ENCODE measurements around the gene UST. TPM values are rescaled to one million over a fixed set of nuclear protein-coding genes. Genes with fewer than 3 reads are reported as not detected.

UST gene
- total RNA-seq, 1 experiment from 2014 or later: 6.1 TPM

GRCh38 chr6:149108038-149108748, 361.4 kb downstream of the UST start:
- no peak for TF ChIP-seq SRF (IDR thresholded peaks at IDR 0.05; ENCODE audit: low read depth)
- no peak for TF ChIP-seq ZFX (IDR thresholded peaks at IDR 0.05)
- TF ChIP-seq POLR2AphosphoS5 (IDR thresholded peaks at IDR 0.05; ENCODE audit: low read depth, low read length): no peak
- TF ChIP-seq JUND (IDR thresholded peaks at IDR 0.05): no peak
- no peak for TF ChIP-seq YY1 (IDR thresholded peaks at IDR 0.05; ENCODE audit: extremely low read depth, insufficient replicate concordance, low read depth, low read length)
- TF ChIP-seq TCF7L2 (IDR thresholded peaks at IDR 0.05; ENCODE audit: borderline replicate concordance, extremely low read depth, insufficient read depth, insufficient read length): no peak
- TF ChIP-seq EGR1 (IDR thresholded peaks at IDR 0.05; ENCODE audit: low read depth): no peak
- no peak for TF ChIP-seq ZBTB33 (IDR thresholded peaks at IDR 0.05; ENCODE audit: extremely low read depth, insufficient replicate concordance, low read length)
- no peak for TF ChIP-seq FOSL1 (IDR thresholded peaks at IDR 0.05; ENCODE audit: low read depth)
- TF ChIP-seq, protein P1, sequence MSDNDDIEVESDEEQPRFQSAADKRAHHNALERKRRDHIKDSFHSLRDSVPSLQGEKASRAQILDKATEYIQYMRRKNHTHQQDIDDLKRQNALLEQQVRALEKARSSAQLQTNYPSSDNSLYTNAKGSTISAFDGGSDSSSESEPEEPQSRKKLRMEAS (IDR thresholded peaks at IDR 0.05): no peak
- TF ChIP-seq, protein P2, sequence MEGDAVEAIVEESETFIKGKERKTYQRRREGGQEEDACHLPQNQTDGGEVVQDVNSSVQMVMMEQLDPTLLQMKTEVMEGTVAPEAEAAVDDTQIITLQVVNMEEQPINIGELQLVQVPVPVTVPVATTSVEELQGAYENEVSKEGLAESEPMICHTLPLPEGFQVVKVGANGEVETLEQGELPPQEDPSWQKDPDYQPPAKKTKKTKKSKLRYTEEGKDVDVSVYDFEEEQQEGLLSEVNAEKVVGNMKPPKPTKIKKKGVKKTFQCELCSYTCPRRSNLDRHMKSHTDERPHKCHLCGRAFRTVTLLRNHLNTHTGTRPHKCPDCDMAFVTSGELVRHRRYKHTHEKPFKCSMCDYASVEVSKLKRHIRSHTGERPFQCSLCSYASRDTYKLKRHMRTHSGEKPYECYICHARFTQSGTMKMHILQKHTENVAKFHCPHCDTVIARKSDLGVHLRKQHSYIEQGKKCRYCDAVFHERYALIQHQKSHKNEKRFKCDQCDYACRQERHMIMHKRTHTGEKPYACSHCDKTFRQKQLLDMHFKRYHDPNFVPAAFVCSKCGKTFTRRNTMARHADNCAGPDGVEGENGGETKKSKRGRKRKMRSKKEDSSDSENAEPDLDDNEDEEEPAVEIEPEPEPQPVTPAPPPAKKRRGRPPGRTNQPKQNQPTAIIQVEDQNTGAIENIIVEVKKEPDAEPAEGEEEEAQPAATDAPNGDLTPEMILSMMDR (IDR thresholded peaks at IDR 0.05 in 2 of 3, conservative IDR thresholded peaks at IDR 0.05 in 1 of 3; ENCODE audit: borderline replicate concordance in 1 of 3, insufficient read depth in 1 of 3, low read depth in 2 of 3, low read length in 2 of 3): no peak
- TF ChIP-seq ZNF274 (IDR thresholded peaks at IDR 0.05; ENCODE audit: low read depth, low read length): no peak
- no peak for TF ChIP-seq POLR2A (IDR thresholded peaks at IDR 0.05; ENCODE audit: borderline replicate concordance, extremely low read depth, insufficient read depth, insufficient read length)
- TF ChIP-seq SIN3A (IDR thresholded peaks at IDR 0.05; ENCODE audit: low read depth): no peak
- TF ChIP-seq SP1 (IDR thresholded peaks at IDR 0.05; ENCODE audit: low read depth): no peak
- no peak for TF ChIP-seq EZH2phosphoT487 (IDR thresholded peaks at IDR 0.05; ENCODE audit: borderline replicate concordance)
- TF ChIP-seq ELF1 (IDR thresholded peaks at IDR 0.05; ENCODE audit: borderline replicate concordance, low read depth): no peak
- no peak for TF ChIP-seq CEBPB (IDR thresholded peaks at IDR 0.05; ENCODE audit: low read depth)
- CTCF ChIA-PET: no interaction called here
- no peaks in the 10 kb centered on the region for H3K79me2 ChIP-seq (ENCODE audit: insufficient read depth, low read length)
- DNase-seq (ENCODE audit: low read depth, low spot score) (no peak), ATAC-seq (no peak)
- H3K9ac ChIP-seq (ENCODE audit: low read length): no peak overlapping the region
- RAD21 ChIA-PET (ENCODE audit: low non-redundant PET in 1 of 2, low total read pairs in 2 of 2, uncharacterized antibody in 2 of 2, unreplicated experiment in 2 of 2): no interaction called here
- H3K4me1 ChIP-seq (ENCODE audit: control insufficient read depth in 1 of 2, insufficient read depth in 2 of 2, low read length in 2 of 2): no peaks in the 10 kb centered on the region
- no peaks in the 10 kb centered on the region for H3K27me3 ChIP-seq (ENCODE audit: insufficient read depth, low read length)
- no peak overlapping the region for H2AFZ ChIP-seq (ENCODE audit: low read depth, low read length, poor library complexity, severe bottlenecking)
- POLR2A ChIA-PET: no interaction called here
- no peak overlapping the region for H3K4me2 ChIP-seq (ENCODE audit: low read length)
- intact Hi-C loops (cut with micrococcal nuclease): no loop called here
- no peaks in the 10 kb centered on the region for H4K20me1 ChIP-seq (ENCODE audit: insufficient read depth)
- no peak overlapping the region for H3K4me3 ChIP-seq (replicated peaks in 1 of 2; ENCODE audit: low read depth in 1 of 2, low read length in 2 of 2)
- no TSS peak for BruUV-seq (replicated peaks)
- H3K9me3 ChIP-seq (ENCODE audit: control insufficient read depth in 1 of 2, insufficient read depth in 1 of 2, low read depth in 1 of 2, low read length in 2 of 2): no peaks in the 10 kb centered on the region
- H3K36me3 ChIP-seq (ENCODE audit: control insufficient read depth in 1 of 2, insufficient read depth in 2 of 2, low read length in 2 of 2): no peaks in the 10 kb centered on the region
- no peak overlapping the region for H3K27ac ChIP-seq (ENCODE audit: low read depth, low read length)
- H3K9me2 ChIP-seq (ENCODE audit: insufficient read depth): no peaks in the 10 kb centered on the region
